GM23248 (cell line): Measurements from ENCODE around the gene NDUFS1.

Experiments
- EZH2 ChIP-seq: fragments of 200-600 bp; sonication (generic); IDR thresholded peaks from 2 replicates; pipeline ENCODE4 v1.6.1; 2018; ENCODE audit warnings: antibody characterized with exemption, mild to moderate bottlenecking; ENCODE audit not compliant: insufficient read depth, poor library complexity, severe bottlenecking
- EZH2phosphoT487 ChIP-seq: fragments of 200-600 bp; sonication (generic); IDR thresholded peaks from 2 replicates; pipeline ENCODE4 v1.6.1; 2018; ENCODE audit warnings: antibody characterized with exemption, moderate library complexity, mild to moderate bottlenecking, low read depth; ENCODE audit not compliant: insufficient read depth

GRCh38 chr2:206080927-206081326 is 78.3 kb downstream of the NDUFS1 start:
- TF ChIP-seq EZH2, result no peak
- no peak for TF ChIP-seq EZH2phosphoT487
